NCI-H128 (cell line): ENCODE results near the gene HSP90B1.

Experiments used
- DNase-seq: peaks from one replicate; lab custom pipeline; 2025; ENCODE audit not compliant: unreplicated experiment; lab: John Stamatoyannopoulos, UW

The HSP90B1 gene

DNA sequence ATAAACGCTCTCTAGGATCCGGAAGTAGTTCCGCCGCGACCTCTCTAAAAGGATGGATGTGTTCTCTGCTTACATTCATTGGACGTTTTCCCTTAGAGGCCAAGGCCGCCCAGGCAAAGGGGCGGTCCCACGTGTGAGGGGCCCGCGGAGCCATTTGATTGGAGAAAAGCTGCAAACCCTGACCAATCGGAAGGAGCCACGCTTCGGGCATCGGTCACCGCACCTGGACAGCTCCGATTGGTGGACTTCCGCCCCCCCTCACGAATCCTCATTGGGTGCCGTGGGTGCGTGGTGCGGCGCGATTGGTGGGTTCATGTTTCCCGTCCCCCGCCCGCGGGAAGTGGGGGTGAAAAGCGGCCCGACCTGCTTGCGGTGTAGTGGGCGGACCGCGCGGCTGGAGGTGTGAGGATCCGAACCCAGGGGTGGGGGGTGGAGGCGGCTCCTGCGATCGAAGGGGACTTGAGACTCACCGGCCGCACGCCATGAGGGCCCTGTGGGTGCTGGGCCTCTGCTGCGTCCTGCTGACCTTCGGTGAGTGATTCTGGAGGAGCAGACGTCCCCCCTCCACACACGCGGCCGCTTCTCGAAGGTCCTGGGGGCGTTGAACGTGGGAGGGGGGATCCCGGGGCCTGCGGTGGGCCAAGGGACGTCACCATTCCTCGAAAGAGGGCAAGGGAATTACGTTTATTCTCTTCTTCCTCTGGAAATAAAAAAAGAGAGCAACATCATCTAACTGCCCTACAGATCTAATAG lies at the start of gene HSP90B1:
Gene HSP90B1, plus strand, starts transcription at position 377 of the 753 bp plus-strand sequence. Its CDS starts 106 bp downstream, at position 483.
- peak; percentile 99 for DNase-seq

DNA sequence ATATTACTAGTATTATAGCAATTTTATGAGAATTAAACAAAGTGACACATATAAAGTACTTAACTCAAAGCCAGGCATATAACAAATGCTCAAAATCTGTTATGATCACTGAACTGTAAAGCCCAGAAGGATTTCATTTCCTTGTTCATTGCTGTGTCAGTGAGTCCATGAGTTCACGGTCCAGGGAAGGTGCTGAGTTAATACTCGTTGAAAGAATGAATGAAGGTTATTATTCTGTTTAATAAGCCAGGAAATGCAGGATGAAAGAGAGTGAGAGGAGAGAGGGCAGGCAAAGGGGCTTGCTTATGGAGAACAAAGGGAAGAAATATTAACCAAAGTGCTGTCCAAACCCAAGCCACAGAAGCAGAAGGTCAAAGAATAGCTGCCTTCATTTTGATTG lies 48.9 kb upstream of the HSP90B1 start:
- no peak for DNase-seq

DNA sequence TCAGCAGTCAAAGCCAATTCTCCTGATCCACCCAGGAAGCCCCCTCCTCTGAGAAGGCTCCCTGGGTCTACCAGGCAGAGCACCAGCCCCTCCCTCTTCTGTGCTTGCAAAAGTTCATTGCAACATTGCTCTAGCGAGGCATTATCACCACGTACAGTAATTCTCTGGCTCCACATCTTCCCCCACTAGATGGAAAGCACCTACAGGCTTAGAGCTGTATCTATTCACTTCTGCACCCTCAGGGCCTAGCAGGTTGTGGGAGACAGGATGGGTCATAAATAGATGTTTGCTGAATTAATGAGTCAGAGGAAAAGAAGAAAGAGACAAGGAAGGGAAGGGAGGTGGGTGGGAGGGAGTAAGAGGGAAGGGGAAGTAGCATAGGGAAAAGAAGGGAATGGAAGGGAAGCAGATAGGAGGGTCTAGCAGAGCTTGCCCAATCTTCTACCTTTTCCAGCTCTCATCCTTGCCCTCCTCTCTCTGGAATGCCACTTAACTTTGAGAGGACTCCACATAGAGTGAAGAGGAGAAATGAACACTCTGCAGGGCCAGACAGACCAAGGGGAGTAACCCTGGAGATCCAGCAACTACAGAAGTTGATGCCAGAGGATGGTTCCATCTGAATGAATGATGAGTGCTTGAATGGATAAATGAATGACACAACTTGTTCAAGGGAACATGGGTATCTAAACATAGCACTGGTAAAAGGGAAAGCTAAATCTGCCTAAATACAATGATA lies 47.2 kb upstream of the HSP90B1 start:
- no peak for DNase-seq

DNA sequence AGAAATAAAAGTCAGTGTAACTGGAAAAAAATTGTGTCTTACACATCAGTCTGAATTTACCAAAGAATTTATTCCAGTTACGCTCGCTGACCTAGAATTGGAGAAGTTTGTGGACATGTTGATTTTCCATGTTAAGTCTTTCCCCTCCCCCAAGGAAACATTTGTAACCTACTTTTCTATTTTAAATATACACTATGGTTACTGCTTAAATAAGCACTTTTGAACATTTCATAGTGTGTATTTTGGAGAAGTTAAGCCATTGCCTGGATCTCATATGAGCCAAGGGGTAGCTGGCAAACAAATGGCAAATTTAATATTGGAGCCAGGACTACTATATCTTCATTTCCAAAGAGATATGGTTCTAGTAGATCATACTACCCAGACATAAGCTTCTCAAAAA lies 46.3 kb upstream of the HSP90B1 start:
- DNase-seq = no peak

DNA sequence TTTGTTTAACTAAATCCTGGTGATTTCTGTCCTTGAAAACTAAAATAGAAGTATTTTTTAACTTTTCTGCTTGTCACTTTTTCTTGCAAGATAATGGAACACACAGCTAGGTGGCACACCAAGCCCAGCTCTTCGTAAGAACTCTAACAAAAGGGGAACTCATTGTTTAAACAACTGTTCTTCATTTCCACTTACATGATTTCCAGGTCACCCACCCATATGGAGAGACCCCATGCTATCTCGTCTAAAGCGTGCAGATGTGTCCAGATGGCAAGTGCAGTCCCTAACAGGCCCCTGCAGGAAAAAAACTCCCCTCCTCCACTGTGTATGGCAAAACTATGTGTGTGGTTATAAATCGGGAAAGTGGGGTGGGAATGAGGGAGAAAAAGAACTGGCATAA lies 45.9 kb upstream of the HSP90B1 start:
- DNase-seq = no peak

DNA sequence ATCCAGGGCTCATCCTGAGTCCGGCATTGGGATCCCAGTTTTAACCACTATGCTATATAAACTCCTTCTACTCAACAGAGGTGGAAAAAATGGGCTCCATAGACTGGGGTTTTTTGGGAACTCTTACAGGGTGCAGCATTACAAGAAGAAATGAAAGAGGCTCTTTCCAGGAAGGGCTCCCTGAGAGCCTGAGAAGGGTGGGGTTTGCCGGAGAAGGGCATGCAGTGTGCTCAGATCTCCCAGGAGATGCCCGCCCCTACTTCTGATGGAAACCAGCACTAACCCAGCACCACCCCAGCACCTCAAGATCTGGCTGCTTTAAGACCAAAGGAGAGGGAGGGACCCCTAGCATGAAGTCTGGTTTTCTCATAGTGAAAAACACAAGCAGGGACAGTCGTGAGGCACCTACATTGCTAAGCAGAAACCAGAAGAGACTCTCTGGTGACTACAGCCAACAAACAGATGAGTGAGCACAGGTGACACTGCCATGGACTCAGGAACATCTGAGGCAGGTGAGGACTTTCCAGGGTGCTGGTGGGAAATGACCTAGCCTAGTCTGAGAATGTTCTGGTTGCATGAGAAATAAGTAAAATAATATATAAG lies 43.9 kb upstream of the HSP90B1 start:
- no peak for DNase-seq

DNA sequence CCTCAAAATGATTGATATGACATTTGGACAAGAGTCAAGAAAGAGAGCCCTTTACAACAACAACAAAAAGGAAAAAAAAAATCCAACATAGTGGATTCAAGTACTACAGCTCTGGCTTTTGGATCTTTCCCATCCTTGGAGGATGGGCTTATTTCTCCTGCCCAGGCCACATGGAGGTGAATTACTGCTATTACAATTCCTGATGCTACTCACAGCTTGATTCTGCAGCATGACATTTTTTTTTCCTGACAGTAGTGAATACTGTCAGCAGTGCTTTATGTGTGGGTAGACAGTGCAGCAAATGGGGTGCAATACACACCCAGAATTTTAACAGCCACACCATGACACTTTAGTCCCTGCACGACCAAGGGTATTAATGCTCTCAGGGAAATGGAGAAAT lies 42.5 kb upstream of the HSP90B1 start:
- no peak for DNase-seq

DNA sequence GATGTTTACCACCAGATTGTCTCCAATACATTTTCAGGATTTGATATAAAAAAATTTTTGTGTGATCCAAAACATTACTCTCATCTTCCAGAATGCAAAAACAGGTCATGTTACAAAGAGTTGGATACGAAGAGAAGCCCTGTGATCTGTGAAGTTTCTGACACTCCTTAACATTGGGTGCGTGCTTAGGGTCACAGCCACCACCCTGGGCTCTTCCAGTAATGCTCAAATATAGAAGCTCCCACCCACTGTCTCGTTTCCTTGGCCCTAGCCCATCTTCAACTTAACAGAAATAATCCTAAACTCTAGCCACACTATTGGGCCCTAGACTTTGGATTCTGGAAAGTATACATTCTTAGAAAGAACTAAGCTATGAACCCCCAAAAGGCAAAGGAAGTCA lies 32.9 kb upstream of the HSP90B1 start:
- no peak for DNase-seq

DNA sequence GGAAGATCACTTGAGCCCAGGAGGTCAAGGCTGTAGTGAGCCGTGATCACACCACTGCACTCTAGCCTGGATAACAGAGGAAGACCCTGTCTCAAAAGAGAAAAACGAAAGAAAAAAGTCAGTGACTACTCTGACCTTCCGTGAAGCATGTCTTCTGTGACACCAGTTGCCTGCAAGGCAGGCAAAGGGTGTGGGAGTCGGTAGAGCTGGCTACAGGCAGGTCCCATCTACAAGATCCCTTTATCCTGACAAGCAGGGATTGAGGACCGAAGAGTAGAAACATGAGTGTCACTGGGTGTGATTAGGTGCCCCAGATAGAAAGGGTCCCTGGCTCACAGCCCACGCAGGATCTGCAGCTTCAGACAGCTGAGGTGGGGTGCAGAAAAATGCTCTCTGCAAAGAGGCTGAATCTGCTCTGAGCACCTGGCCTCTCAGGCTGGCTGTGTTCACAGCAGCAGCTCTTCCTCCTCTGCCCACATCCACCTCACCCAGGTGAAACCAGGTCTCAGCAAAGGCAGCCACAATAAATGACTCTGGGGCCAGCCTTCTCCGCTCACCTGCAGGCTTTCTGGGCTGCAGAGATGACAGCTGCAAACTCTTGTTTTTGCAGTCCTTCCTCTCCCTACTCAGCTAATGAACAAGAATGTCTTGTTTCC lies 28.6 kb upstream of the HSP90B1 start:
- DNase-seq = peak; percentile 28

DNA sequence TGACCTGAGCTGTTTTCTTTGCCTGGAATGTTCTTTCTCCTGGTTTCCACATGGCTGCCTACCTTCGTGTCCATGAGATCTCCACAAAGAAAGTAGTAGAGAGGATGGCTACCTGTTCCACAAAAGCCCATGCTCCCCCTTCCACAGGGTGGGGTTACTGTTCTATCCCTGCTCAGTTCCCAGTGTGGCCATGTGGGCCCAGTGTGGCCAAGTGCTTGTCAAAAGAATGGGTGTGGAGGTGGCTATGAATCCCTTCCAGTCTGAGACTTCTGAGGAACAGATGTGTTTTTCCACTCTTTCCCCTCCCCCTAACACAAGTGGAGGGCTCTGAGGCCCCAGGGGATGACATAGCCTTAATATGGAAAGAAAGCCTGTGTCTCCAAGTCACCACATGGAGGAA lies 26.2 kb upstream of the HSP90B1 start:
- no peak for DNase-seq

DNA sequence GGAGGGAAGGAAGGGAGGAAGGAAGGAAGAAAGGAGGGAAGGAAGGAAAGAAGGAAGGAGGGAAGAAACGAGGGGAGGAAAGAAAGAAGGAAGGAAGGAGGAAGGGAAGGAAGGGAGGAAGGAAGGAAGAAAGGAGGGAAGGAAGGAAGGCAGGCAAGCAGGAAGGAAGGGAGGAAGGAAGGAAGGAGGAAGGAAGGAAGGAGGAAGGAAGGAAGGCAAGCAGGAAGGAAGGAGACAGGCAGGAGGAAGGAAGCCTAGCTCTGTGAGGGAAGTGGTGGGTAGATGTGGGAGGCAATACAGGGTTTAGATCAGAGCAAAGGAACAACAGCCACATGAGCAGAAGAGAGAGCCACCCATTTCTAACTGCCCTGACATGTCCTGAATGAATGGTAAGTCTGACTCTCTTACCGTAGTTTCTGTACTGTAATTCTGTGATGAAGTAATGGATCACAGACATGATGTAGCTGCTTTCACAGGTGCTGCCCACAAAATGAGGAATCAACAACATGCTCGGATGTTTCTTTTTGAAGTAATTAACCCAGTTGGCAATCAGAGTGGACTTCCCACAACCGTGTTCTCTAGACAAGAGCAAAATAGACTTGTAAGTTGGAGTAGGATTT lies 24.4 kb upstream of the HSP90B1 start:
- DNase-seq = no peak

DNA sequence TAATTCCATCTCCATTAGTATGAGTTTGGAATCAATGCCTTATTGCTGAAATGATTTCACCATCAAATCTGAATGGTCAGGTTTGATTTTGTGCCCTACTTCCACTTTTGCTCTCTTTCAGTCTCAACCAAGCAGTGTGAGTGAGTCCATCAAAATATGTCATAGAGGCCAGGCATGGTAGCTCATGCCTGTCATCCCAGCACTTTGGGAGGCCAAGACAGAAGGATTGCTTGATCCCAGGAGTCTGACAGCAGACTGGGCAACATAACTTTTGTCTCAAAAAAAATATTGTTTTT lies 22.0 kb upstream of the HSP90B1 start:
- DNase-seq = no peak

DNA sequence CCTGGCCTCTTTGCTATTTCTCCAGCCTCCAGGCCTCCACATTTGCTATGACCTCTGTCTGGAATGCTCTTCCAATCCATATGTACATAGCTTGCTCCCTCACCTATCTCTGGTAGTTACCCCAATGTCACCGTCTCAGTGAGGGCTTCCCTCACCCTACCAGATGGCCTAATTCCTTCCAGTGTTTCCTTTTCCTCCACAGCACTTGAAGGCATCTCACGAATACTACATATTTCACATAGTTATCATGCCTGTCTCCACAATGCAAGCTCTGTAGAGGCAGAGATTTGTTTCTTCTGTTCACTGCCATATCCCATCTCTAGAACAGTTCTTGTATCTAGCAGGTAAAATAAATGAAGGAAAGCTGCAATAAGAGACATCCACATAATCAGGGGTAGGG lies 21.3 kb upstream of the HSP90B1 start:
- no peak for DNase-seq

DNA sequence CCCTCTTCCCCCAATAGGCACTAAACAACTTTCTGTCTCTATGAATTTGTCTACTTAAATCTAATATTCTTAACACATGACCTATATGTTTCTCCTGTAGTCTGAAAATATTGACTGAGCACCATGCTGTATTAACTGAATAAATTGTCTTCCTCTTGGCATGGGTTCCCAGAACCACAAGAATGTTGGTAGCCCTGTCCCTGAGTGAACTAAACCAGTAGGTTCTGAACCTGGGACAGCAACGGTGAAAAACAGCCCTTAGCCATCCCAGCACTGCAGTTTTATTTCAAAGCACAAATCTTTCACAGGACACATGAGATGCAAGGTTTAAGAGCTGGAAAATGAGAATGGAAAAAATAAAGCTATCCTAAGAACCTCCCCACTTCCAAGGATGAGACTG lies 20.4 kb upstream of the HSP90B1 start:
- DNase-seq = no peak

DNA sequence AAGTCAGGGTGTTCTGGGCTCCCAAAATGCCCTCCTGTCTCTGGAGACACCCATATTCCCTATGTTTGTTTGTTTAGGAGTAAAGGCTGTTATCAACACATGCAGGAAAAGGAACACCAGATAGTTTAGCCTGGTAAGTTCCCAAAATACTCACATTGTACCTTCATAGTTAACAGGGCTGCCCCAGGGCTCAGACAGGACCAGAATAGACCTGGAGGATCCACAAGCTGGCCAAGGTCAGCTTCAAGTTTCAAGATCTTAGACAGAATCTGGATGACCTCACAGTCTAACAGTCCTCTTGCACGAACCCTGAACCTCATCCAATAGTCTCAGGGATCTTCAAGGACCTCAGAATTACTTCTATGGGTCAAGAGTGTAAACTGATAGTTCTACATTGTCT lies 18.1 kb upstream of the HSP90B1 start:
- DNase-seq = no peak

DNA sequence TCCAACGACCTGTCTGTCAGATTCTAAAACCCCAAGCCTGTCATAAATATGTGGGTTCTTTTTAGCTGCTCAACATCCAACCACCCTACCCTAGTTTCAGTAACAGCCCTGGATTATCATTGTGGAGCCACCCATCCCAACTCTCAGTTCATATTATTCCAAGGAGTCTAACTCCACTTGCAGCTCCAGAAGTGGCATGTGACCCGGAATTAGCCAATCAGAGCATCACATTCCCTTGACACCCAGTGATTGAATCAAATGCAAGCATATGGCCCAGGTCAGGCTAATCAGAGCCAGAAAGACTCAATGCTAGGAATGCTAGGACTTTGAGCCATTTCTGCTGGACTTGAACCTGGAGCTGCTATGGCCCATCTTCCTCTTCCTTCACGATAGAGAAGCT lies 17.1 kb upstream of the HSP90B1 start:
- no peak for DNase-seq

DNA sequence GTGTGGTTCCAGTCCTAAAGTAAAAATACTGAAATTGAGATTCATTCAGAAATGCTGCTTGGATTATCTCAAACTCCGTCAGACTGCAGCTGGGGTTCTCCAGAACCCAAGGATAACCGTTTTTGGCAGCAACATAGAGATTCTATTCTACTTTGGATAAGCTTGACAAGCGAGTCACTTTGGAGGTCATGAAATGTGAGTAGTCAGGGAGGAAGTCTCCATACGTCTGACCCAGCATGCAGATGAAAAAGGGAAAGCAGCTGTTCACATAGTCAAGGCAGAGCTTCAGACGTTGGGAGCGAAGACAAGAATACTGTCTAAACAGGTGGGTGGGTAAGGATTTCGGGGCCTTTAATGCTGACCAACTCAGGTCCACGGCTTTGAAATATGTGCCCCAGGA lies 14.9 kb upstream of the HSP90B1 start:
- DNase-seq = no peak

DNA sequence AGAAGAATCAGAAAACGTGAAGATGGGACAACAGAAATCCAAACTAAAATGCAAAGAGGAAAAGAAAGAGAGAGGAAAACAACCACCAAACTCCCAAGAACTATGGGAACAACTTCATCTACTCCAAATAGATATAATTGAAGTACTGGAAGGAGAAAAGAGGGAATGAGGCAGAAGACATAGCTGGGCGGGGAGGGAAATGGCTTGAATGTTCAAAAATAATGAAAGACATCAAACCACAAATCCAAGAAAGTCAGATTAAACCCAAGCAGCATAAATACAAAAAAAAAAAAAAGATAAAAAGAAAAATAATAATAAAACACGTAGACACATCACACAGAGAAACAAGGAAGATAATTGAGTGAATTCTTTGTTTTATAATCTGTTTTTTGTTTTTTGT lies 12.3 kb upstream of the HSP90B1 start:
- no peak for DNase-seq

DNA sequence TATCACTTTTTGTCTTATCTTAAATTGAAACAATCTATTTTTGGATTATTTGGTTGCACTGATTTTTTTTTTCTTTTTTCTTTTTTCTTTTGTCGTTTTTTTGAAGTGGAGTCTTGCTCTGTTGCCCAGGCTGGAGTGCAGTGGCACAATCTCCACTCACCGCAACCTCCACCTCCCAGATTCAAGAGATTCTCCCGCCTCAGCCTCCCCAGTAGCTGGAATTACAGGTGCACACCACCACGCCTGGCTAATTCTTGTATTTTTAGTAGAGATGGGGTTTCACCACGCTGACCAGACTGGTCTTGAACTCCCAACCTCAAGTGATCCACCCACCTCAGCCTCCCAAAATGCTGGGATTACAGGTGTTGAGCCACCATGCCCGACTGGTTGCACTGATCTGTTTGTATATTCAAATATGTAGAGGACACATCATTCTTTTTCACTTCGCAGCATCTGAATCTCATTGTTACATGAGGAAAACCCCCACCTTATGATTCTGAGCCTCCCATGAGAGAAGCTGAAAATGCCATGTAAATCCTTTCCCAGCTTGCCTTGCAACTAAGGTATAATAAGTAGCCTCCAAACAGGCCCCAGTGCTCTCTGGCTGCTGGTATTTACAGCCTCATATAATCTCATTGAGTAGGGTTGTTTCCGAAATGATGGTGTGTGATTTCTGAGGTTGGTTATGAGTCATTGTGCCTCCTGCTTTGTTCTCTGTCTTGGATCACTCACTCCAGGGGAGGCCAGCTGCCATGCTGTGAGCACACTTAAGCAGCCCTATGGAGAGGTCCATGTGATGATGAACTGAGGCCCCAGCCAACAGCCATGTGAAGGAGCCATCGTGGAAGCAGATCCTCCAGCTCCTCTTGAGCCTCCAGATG lies 5.2 kb upstream of the HSP90B1 start:
- no peak for DNase-seq

DNA sequence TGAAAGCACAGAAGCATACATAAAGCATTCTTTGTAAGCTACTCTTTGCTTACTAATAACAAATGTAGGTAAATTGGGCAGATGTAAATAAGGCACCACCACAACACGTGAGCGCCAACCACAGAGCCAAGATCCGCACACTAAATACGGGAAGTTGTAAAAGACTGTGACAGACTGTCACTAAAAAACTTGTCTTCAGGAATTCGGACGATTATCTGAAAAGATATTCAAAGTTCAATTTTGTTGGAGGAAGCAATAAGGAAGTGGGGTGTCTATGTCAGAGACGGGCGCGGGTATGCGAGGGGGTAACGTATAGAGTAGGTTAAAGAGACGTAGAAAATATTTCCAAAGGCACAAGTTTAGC lies 1.5 kb upstream of the HSP90B1 start:
- DNase-seq = no peak
